MM.1S (cell line): ENCODE measurements around the gene PPARD.

Source experiments
- DNase-seq: peaks from one replicate; pipeline ENCODE4 v3.0.0-alpha.2; 2015
- H2AFZ ChIP-seq: fragments of 300-600 bp; sonication (generic); 2 replicates; pipeline ENCODE4 v1.6.0; 2016; ENCODE audit warnings: antibody characterized with exemption, low read length
- H3F3A ChIP-seq: fragments of 300-600 bp; sonication (generic); 2 replicates; pipeline ENCODE4 v1.6.1; 2016; ENCODE audit warnings: mild to moderate bottlenecking, antibody characterized with exemption, low read length, moderate library complexity, mixed read lengths; ENCODE audit not compliant: insufficient read depth
- H3K27ac ChIP-seq: fragments of 300-600 bp; sonication (generic); 2 replicates; pipeline ENCODE4 v1.5.1; 2016; ENCODE audit warnings: mild to moderate bottlenecking, low read length
- H3K27me3 ChIP-seq: fragments of 300-600 bp; sonication (generic); replicated peaks from 2 replicates; pipeline ENCODE4 v1.6.0; 2016; ENCODE audit warnings: low read length; ENCODE audit not compliant: insufficient read depth
- H3K36me3 ChIP-seq: fragments of 300-600 bp; sonication (generic); replicated peaks from 2 replicates; pipeline ENCODE4 v1.6.1; 2016; ENCODE audit warnings: mild to moderate bottlenecking, low read length, mixed read lengths; ENCODE audit not compliant: insufficient read depth
- H3K4me1 ChIP-seq: fragments of 300-600 bp; sonication (generic); 2 replicates; pipeline ENCODE4 v1.6.1; 2016; ENCODE audit warnings: low read length, mixed read lengths
- H3K4me2 ChIP-seq: fragments of 300-600 bp; sonication (generic); 2 replicates; pipeline ENCODE4 v1.6.0; 2016; ENCODE audit warnings: low read depth, low read length
- H3K4me3 ChIP-seq: fragments of 300-600 bp; sonication (generic); 2 replicates; pipeline ENCODE4 v1.5.1; 2016; ENCODE audit warnings: low read length, mixed read lengths
- H3K79me2 ChIP-seq: fragments of 300-600 bp; sonication (generic); 2 replicates; pipeline ENCODE4 v1.6.1; 2016; ENCODE audit warnings: mixed run types, low read length, mixed read lengths
- H3K9ac ChIP-seq: fragments of 300-600 bp; sonication (generic); 2 replicates; pipeline ENCODE4 v1.6.1; 2016; ENCODE audit warnings: low read length, mixed read lengths
- H3K9me2 ChIP-seq: fragments of 300-600 bp; sonication (generic); replicated peaks from 2 replicates; pipeline ENCODE4 v1.6.1; 2016; ENCODE audit warnings: mild to moderate bottlenecking, low read length, mixed read lengths; ENCODE audit not compliant: insufficient read depth
- H3K9me3 ChIP-seq: fragments of 300-600 bp; sonication (generic); replicated peaks from 2 replicates; pipeline ENCODE4 v1.6.1; 2016; ENCODE audit warnings: mild to moderate bottlenecking, low read length, mixed read lengths; ENCODE audit not compliant: insufficient read depth
- H4K20me1 ChIP-seq: fragments of 300-600 bp; sonication (generic); 2 replicates; pipeline ENCODE4 v1.6.1; 2016; ENCODE audit warnings: mild to moderate bottlenecking, low read length, moderate library complexity, mixed read lengths; ENCODE audit not compliant: insufficient read depth
- CTCF ChIP-seq: fragments of 300-600 bp; sonication (generic); IDR thresholded peaks from 2 replicates; pipeline ENCODE4 v1.5.1; 2016; ENCODE audit warnings: antibody characterized with exemption, low read length, mixed read lengths
- EZH2 ChIP-seq: fragments of 300-600 bp; sonication (generic); optimal IDR thresholded peaks from 2 replicates; pipeline ENCODE3; 2017; ENCODE audit warnings: low read depth, mild to moderate bottlenecking, antibody characterized with exemption, low read length, mixed read lengths
- EZH2phosphoT487 ChIP-seq: fragments of 300-600 bp; sonication (generic); IDR thresholded peaks from 2 replicates; pipeline ENCODE4 v1.6.1; 2018; ENCODE audit warnings: antibody characterized with exemption, low read length

The PPARD gene

DNA sequence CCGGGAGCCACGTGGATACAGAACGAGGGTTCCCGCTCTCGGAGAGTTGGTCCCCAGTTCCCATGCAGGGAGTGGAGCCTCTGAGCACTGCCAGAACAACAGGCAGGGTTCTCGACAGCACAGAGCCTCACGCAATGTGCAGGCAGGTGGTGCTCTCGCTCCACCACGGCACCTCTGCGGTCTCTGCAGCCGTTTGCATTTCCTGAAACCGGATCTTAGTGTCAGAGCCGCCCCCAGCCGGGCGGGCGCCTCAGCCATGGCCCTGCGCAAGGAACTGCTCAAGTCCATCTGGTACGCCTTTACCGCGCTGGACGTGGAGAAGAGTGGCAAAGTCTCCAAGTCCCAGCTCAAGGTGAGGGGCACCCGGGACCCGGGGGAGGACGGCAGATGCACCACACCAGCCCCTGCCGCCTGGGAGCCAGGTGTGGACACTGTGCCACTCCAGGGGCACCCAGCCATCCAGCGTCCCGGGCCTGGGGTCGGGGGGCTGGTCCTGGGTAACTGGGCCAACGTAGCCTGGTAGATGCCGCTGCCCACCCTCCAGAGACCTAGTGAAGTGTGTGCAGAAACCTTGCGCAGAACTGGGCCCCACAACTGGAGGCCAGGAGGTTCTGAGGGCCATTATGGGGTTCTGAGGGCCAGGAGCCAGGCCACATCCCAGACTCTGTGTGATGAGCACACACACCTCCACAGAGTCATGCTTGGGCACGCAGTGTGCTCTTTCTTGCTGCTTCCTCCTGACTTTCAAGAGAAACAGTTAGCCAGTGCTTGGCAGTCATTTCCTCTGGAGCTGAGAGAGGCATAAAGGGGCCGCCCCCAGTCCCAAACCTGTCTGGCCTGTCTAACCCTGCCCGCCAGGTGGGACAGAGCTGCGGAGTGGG lies 44.5 kb upstream of the PPARD start, which contains the start of gene DEF6:
TSS of gene DEF6 (plus strand) at position 218 of the 881 bp plus-strand sequence. CDS start at position 257, 39 bp downstream.
- peak within 1 kb of the TSS; percentile 61 for H3K4me2 ChIP-seq
- peak within 1 kb of the TSS; percentile 86 for H3K9ac ChIP-seq
- no peaks in the 10 kb centered on the region for H3K9me2 ChIP-seq
- H3F3A ChIP-seq = peaks cover 17% of the 10 kb centered on the region
- H3K36me3 ChIP-seq = no peaks in the 10 kb centered on the region
- peak within 1 kb of the TSS; percentile 80 for H3K4me3 ChIP-seq
- DNase-seq = peak; percentile 94
- H3K79me2 ChIP-seq = peaks cover 39% of the 10 kb centered on the region
- peak within 1 kb of the TSS; percentile 54 for H2AFZ ChIP-seq
- no peaks in the 10 kb centered on the region for H4K20me1 ChIP-seq
- TF ChIP-seq EZH2 = no peak
- TF ChIP-seq CTCF = peak; percentile 93
- no peak for TF ChIP-seq EZH2phosphoT487
- H3K9me3 ChIP-seq = no peaks in the 10 kb centered on the region
- peaks cover 44% of the 10 kb centered on the region for H3K4me1 ChIP-seq
- H3K27ac ChIP-seq = peak within 1 kb of the TSS; percentile 58
- no peaks in the 10 kb centered on the region for H3K27me3 ChIP-seq

GRCh38 chr6:35298625-35299140 lies 43.7 kb upstream of the PPARD start:
- Histone ChIP-seq H3K9ac (peak overlapping the region; percentile 86), H3K9me3 (no peaks in the 10 kb centered on the region), H3K4me3 (peak overlapping the region; percentile 80), H2AFZ (no peak overlapping the region), H3K4me2 (peak overlapping the region; percentile 61), H3K9me2 (no peaks in the 10 kb centered on the region), H3F3A (peaks cover 26% of the 10 kb centered on the region), H3K79me2 (peaks cover 46% of the 10 kb centered on the region), H3K27me3 (no peaks in the 10 kb centered on the region), H3K4me1 (peaks cover 50% of the 10 kb centered on the region), H4K20me1 (no peaks in the 10 kb centered on the region), H3K36me3 (no peaks in the 10 kb centered on the region), H3K27ac (peak overlapping the region; percentile 58; the same call in 1 of the 2 replicates)
- peak; percentile 30 for DNase-seq
- no peak for TF ChIP-seq EZH2phosphoT487
- no peak for TF ChIP-seq CTCF
- TF ChIP-seq EZH2 = no peak

DNA sequence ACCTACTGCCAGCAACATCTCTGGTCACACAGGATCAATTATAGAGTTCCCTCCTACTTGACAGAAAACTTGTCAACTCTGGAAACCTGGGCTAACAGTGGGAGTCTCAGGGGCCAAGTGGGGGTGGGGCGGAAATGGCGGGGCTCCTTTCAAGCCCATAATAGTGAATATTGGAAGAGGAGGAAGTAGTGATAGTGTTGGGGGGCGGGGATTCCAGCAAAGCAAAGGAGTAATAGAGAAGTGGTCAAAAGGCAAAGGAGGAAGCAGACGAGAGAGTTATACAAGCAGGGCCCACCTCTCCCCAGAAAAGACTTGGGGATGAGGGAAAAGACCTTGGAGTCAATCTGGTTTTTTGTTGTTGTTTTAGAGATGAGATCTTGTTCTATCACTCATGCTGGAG lies 42.7 kb upstream of the PPARD start:
- no peak overlapping the region for H2AFZ ChIP-seq

More for the DNA sequence above, 42.7 kb upstream of the PPARD start:
- Histone ChIP-seq H3K9me3 (no peaks in the 10 kb centered on the region), H3K27ac (peak overlapping the region; percentile 0; the same call in 1 of the 2 replicates), H3K4me1 (peaks cover 60% of the 10 kb centered on the region), H3K4me3 (no peak overlapping the region; the same call in 1 of the 2 replicates), H3K9me2 (no peaks in the 10 kb centered on the region), H3K79me2 (peaks cover 56% of the 10 kb centered on the region), H3K36me3 (no peaks in the 10 kb centered on the region), H3F3A (peaks cover 30% of the 10 kb centered on the region), H3K9ac (peak overlapping the region; percentile 86; the same call in 1 of the 2 replicates), H3K27me3 (no peaks in the 10 kb centered on the region), H3K4me2 (peak overlapping the region; percentile 61), H4K20me1 (no peaks in the 10 kb centered on the region)
- no peak for DNase-seq
- TF ChIP-seq EZH2phosphoT487 = no peak
- no peak for TF ChIP-seq CTCF
- no peak for TF ChIP-seq EZH2
